ENCODE data around the gene AMOTL1. TPM values are rescaled to one million over a fixed set of nuclear protein-coding genes. Genes with fewer than 3 reads are reported as not detected.

Gene AMOTL1
- total RNA-seq, 1 experiment from 2014 or later: 76.6 TPM

DNA sequence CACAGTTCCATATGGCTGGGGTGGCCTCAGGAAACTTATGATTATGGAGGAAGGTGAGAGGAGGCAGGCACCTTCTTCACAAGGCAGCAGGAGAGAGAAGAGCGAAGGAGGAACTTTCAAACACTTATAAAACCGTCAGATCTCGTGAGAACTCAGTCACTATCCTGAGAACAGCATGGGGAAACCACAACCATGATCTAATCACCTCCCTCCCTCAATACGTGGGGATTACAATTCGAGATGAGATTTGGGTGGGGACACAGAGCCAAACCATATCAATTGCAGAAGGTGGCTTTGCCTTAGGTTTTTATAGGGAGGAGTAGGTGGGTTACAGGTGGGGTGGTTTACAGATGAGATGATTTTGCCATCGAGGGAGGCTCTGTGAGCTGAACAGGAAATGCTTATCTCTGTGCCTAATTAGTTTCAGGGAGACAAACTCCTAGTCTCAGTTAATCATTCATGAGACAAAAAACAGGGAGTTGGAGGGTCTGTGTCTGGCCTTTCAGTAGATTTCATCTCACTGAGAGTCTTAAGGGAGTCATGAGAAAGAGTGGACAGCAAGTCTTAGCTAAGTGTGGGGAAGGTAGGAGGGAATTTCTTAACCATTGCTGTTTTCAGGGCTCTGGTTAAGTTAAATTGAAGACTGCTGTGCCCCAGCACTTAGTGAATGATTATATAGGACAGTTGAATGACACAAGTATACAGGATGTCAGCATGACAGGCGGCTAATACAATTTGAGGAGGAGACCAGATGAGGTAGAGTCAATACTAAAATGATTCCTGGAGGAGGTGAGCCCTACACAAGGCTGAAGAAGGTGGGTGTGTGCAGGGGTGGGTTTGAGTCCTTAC, 157.5 kb downstream of the AMOTL1 start:
- no peaks in the 10 kb centered on the region for H3K4me1 Mint-ChIP-seq (ENCODE audit: insufficient read depth, unreplicated experiment)
- no peak for DNase-seq (ENCODE audit: unreplicated experiment)
- intact Hi-C loops (cut with micrococcal nuclease): no loop called here
- no peak overlapping the region for H3K4me3 Mint-ChIP-seq (ENCODE audit: unreplicated experiment)
- H3K27ac Mint-ChIP-seq (ENCODE audit: low read depth, unreplicated experiment): no peak overlapping the region
- ChIA-PET POLR2A (no interaction called here), CTCF (interaction anchor here (0.8 kb wide), 1 partner anchor 142 kb away, joined by 3 read pairs; no protein-coding TSS in a partner anchor)
- H3K36me3 Mint-ChIP-seq (ENCODE audit: insufficient read depth, unreplicated experiment): no peaks in the 10 kb centered on the region
- BruUV-seq (replicated peaks): no TSS peak
- H3K9me3 Mint-ChIP-seq (ENCODE audit: unreplicated experiment): no peaks in the 10 kb centered on the region
- no peaks in the 10 kb centered on the region for H3K27me3 Mint-ChIP-seq (ENCODE audit: insufficient read depth, unreplicated experiment)
- TF ChIP-seq CTCF (IDR thresholded peaks at IDR 0.05; ENCODE audit: unreplicated experiment): no peak

DNA sequence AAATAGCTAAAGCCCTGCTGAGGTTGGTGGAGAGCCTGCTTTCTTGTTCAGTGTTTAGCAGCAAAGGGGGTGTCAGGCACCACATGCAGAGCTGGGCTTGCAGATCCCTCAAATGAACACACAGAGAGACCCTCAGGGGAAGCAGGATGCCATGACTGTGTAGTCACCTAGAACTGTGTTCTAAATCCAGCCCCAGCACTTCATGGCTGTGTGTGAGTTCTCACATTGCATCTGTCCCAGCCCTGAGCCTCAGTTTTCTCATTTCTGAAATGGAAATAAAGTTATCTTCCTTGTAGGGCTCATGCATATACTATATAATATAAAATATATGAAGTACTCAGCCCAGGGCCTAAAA, 158.1 kb downstream of the AMOTL1 start:
- ChIA-PET CTCF (interaction anchor here (0.8 kb wide), 1 partner anchor 141 kb away, joined by 3 read pairs; no protein-coding TSS in a partner anchor), POLR2A (no interaction called here)
- no peaks in the 10 kb centered on the region for H3K27me3 Mint-ChIP-seq (ENCODE audit: insufficient read depth, unreplicated experiment)
- no peaks in the 10 kb centered on the region for H3K36me3 Mint-ChIP-seq (ENCODE audit: insufficient read depth, unreplicated experiment)
- H3K27ac Mint-ChIP-seq (ENCODE audit: low read depth, unreplicated experiment): no peak overlapping the region
- no peak for DNase-seq (ENCODE audit: unreplicated experiment)
- H3K9me3 Mint-ChIP-seq (ENCODE audit: unreplicated experiment): no peaks in the 10 kb centered on the region
- H3K4me3 Mint-ChIP-seq (ENCODE audit: unreplicated experiment): no peak overlapping the region
- no peaks in the 10 kb centered on the region for H3K4me1 Mint-ChIP-seq (ENCODE audit: insufficient read depth, unreplicated experiment)
- intact Hi-C loops (cut with micrococcal nuclease): no loop called here
- no TSS peak for BruUV-seq (replicated peaks)
- no peak for TF ChIP-seq CTCF (IDR thresholded peaks at IDR 0.05; ENCODE audit: unreplicated experiment)

Other genes starting within 250 kb of the AMOTL1 start
- 0.23 and 0.32 TPM in 2 replicates for gene FUT4, start 224.4 kb upstream of the AMOTL1 start, total RNA-seq (2022)
- not detected in 2 replicates for gene PIWIL4, start 201.0 kb upstream of the AMOTL1 start, total RNA-seq (2022)
- 59.6 and 61.9 TPM in 2 replicates for gene CWC15, start 205.2 kb downstream of the AMOTL1 start, total RNA-seq (2022)
- gene KDM4D, start 205.4 kb downstream of the AMOTL1 start, total RNA-seq (2022): 1.1 and 1.3 TPM in 2 replicates

Data from MCF 10A (cell line).